HL-60/S4 treated with phorbol 12-myristate 13-acetate at 8.2 ng/mL for 4 days and 3 days (cell line): ENCODE measurements around the gene KCNK18.
"Not testable (repeated sequence)": the region's sequence is repeated elsewhere in the genome, so short reads cannot be mapped to it uniquely, and the experiment has no call there.

Experiments
- in situ Hi-C: fragments of 300-500 bp; cut with MboI; formaldehyde crosslinking; loops from 2 replicates; pipeline ENCODE4 v1.15.0; 2022; ENCODE audit warnings: low sequenced_read_pairs

Gene KCNK18

DNA sequence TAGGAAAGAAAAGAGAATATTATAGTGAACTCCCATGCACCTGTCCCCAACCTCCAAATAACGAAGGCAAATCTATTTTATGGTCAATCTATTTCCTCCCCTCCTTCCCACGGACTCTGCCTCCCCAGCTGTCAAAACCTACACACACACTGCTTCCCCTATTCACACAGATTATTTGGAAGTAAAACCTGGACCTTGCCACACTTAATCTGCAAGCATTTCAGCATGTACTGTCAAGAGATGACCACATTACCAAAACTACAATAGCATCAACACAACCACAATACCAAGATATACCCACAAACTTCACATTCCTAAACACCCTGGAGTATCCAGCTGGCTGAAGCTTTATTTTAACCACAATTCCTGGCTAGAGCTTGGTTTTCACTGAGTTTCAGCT, 27.8 kb upstream of the KCNK18 start:
- in situ Hi-C loops: no loop called here

DNA sequence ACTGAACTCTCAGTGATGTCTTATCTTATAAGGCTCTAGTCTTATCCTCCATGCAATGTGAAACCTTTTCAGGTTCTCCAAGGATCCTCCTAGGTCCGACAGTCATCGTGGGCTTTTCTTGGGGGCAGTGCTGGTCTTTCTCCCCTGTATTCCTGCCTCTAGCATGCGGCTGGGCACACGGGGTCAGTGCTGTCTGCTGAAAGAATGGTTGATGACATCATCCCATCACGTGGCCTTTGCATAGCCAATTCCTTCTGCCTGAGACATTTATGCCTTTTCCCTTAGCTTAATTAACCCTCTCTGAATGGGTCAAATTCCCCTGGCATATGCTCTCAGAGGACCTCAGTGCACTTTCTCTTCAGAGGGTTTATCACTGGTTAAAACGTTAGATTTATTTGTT, 27.0 kb upstream of the KCNK18 start:
- in situ Hi-C loops: loop anchor here (10.0 kb wide), 1 partner anchor 375 kb away; no protein-coding TSS in a partner anchor

DNA sequence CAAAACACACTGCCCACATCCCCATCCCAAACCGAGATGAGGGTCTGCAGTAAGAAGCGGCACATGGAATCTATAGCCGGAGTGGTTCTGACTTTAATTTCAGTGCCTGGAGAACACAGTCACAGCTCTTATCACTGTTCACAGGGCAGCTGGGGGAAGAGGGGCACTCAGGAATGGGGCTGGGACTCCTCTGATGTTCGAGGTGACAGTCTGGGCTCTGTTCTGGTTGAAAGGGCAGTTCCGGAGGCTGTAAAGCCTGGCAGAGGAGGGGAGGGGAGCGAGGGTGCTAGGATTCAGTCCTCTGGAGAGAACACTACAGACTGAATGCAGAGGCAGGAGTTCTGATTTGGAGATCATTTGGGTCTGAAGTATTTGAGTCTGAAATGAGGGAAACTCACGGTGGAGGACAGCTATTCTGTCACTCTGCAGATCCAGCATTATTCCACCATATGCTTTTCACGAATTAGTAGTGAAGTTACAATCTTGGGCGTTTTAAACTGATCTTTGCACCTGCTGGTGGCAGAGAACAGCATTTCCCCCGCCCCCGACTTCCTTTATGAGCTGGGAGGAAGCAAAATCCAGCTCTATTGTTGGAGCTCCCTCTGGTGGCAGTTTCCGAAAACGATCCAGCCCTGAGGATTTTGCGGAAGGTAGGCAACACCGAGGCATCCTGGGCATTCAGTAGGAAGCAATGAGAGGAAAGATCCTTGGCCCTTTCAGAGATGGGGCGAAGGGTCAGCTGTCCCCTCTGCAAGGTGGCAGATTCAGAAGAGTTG, 22.7 kb upstream of the KCNK18 start:
- in situ Hi-C loops: loop anchor here (10.0 kb wide), 1 partner anchor 380 kb away; no protein-coding TSS in a partner anchor

DNA sequence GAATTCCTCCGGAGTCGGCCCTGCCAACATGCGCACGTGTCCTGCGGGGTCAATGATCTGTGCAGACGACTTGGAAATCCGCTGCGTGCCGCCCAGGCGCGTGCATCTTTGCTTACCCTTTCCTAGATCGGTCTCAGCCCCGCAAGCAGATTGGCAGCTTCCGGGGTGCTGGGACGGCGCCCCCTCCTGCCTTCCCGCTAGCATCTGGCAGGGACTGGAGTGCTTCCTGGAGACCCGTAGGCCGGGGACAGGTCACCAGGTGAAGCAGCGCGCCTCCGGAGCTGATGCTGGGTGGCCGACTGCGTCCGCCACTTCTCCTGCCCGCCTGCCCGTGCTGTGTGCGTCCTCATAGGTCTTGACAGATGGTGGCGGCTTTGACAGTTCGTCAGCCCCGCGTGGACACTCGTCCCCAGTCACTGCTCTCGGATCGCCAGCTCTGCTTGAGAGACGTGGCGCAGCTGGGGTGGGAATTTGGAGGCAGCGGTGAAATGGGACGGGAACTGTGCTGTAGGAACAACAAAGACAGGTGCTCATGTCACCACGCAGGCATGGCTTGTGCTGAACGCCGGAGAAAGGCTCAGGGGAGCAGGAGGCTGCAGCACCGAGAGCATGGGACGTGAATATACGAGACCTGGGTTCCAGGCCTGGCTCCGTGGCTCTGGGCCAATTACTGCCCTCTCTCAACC, 21.9 kb upstream of the KCNK18 start:
- in situ Hi-C loops: loop anchor here (10.0 kb wide), 1 partner anchor 381 kb away; no protein-coding TSS in a partner anchor

GRCh38 chr10:117175901-117176534, 21.3 kb upstream of the KCNK18 start:
- in situ Hi-C loops: loop anchor here (10.0 kb wide), 1 partner anchor 381 kb away; no protein-coding TSS in a partner anchor

DNA sequence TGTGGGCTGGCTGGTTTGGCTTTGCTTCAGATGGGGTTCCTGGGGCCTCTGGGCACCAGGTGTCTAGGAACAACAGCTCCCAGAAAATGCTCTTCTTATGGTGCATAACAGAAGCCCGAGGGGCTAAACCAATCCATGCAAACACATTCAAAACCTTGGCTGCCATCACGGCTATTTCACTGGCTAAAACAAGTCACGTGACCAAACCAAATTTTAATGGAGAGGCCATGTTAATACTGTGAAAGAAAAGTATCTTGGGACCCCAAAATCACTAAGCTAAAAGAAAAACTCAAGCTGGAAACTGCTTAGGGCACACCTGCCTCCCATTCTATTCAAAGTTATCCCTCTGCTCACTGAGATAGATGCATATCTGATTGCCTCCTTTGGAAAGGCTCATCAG, 19.1 kb upstream of the KCNK18 start:
- in situ Hi-C loops: loop anchor here (10.0 kb wide), 1 partner anchor 383 kb away; no protein-coding TSS in a partner anchor

GRCh38 chr10:117184296-117184695, 13.0 kb upstream of the KCNK18 start:
- in situ Hi-C loops: no loop called here

DNA sequence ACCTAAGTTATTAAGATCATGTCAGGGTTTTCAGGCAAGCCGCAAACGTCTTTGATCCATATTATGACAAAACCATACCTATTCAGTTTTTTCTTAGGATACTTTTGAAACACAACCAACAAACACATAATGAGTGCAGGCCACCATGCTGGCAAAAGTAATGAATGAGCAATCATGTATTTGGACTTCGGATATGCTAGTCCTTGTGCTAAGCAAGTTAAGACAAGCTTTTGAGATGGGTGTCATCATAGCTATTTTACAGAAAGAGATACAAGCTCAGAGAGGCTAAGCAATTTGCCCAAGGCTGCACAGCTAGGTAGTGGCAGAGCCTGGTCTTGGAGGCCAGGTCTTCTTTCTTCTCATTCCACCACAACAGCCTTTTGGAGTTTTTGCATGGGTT, 12.5 kb upstream of the KCNK18 start:
- in situ Hi-C loops: no loop called here

- in situ Hi-C loops: not testable (repeated sequence)
Observed at GRCh38 chr10:117185817-117186216, 11.5 kb upstream of the KCNK18 start.

- in situ Hi-C loops: no loop called here
Observed at GRCh38 chr10:117186832-117187615, 10.3 kb upstream of the KCNK18 start.

- in situ Hi-C loops: no loop called here
Observed at GRCh38 chr10:117188371-117188770, 8.9 kb upstream of the KCNK18 start.

- in situ Hi-C loops: no loop called here
Observed at GRCh38 chr10:117189557-117189956, 7.7 kb upstream of the KCNK18 start.

- in situ Hi-C loops: no loop called here
Observed at GRCh38 chr10:117198088-117198487, 799 bp downstream of the KCNK18 start.

GRCh38 chr10:117201826-117202225, 4.5 kb downstream of the KCNK18 start:
- in situ Hi-C loops: loop anchor here (25.0 kb wide), 1 partner anchor 1035 kb away; no protein-coding TSS in a partner anchor

- in situ Hi-C loops: loop anchor here (25.0 kb wide), 1 partner anchor 1033 kb away; no protein-coding TSS in a partner anchor
Observed at GRCh38 chr10:117204316-117204715, 7.0 kb downstream of the KCNK18 start.

- in situ Hi-C loops: loop anchor here (25.0 kb wide), 1 partner anchor 1025 kb away; no protein-coding TSS in a partner anchor
Observed at GRCh38 chr10:117212176-117212575, 14.9 kb downstream of the KCNK18 start.

GRCh38 chr10:117214401-117214800, 17.1 kb downstream of the KCNK18 start:
- in situ Hi-C loops: loop anchor here (25.0 kb wide), 1 partner anchor 1023 kb away; no protein-coding TSS in a partner anchor

DNA sequence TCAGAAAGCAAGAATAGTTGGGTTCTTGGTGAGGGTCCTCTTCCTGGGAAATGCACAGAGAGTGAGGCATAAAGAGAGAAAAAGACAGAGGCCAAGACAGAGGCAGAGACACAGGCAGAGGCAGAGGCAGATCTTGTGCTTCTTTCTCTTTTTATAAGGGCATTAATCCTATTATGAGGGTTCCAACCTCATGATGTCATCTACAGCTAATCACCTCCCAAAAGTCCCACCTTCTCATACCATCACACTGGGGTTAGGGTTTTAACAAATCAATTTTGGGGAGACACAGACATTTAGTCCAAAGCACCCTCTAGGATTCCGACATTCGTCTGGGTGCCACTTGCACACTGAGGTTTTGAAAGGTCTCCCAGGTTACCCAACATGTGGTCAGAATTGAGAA, 17.8 kb downstream of the KCNK18 start:
- in situ Hi-C loops: loop anchor here (25.0 kb wide), 1 partner anchor 1022 kb away; no protein-coding TSS in a partner anchor

- in situ Hi-C loops: loop anchor here (25.0 kb wide), 1 partner anchor 1021 kb away; no protein-coding TSS in a partner anchor
Observed at GRCh38 chr10:117216028-117216427, 18.7 kb downstream of the KCNK18 start.

DNA sequence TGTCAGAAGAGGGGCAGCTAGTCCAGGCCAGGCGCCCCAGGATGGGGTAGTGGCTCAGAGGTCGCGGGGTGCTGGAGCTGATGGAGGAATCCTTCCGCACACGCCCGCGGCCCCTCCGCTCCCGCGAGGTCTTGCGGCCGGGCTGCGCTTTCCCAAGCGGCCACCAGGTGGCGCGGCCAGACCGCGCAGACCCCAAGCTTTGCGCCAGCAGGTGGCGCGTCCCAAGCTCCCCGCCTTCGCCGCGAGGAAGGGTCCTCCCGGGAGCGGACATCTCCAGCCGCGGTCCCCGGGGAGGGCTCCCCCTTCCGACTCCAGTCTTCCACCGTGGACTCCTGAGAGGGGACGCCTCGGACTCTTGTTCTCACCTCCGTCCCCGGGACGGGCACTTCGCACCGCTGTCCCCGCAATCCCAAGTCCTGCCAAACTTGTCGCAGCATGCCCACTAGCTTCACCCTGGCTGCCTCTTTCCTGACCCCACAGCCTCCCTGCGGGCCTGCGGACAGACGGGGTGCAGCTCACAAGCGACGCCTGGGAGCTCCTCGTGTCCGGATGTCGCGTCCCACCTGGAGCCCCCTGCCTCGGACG, 19.4 kb downstream of the KCNK18 start:
- in situ Hi-C loops: loop anchor here (25.0 kb wide), 1 partner anchor 1021 kb away; no protein-coding TSS in a partner anchor
